PC-9 (cell line): ENCODE data around the gene GTPBP6.

Experiments used
- EZH2 ChIP-seq: fragments of 200-600 bp; sonication (generic); IDR thresholded peaks from 2 replicates; pipeline ENCODE4 v1.8.0; 2017; ENCODE audit warnings: antibody characterized with exemption, low read depth
- TF ChIP-seq, protein P1 (sequence below): fragments of 200-600 bp; sonication (generic); conservative IDR thresholded peaks from 2 replicates; pipeline ENCODE4 v1.6.1; 2017; ENCODE audit warnings: mixed run types, antibody characterized with exemption, mild to moderate bottlenecking, moderate library complexity

DNA sequence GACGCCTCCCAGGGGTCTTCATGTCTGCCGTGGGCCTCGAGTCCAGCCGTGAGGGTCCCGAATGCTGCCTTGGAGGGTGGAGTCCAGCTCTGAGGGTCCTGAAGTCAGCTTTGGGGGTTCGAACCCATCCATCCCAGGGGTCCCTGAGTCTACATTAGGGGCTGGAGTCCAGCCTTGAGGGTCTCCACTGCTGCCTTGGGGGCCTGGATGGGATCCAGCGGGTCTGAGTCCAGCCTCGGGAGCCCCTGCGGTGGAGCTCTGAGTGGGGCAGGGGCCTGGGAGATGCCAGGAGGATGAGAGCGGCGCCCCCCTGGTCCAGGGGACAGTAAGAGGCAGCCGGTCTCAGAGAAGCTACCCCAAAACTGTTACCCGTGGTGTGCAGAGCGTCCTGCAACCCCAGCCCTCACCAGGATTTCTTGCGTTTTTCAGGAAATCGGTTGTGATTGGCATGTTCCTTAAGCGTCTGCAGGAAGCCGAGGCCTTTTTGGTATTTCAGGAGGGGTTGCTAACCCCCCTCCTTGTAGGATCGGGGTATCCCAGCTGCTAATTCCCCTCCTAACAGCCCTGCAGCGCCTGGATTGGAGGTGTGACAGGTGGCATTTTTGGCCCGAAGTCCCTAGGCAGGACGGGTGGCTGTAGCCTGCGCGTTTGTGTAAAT, 1.7 kb upstream of the GTPBP6 start:
- no peak for TF ChIP-seq EZH2
- TF ChIP-seq, protein P1, sequence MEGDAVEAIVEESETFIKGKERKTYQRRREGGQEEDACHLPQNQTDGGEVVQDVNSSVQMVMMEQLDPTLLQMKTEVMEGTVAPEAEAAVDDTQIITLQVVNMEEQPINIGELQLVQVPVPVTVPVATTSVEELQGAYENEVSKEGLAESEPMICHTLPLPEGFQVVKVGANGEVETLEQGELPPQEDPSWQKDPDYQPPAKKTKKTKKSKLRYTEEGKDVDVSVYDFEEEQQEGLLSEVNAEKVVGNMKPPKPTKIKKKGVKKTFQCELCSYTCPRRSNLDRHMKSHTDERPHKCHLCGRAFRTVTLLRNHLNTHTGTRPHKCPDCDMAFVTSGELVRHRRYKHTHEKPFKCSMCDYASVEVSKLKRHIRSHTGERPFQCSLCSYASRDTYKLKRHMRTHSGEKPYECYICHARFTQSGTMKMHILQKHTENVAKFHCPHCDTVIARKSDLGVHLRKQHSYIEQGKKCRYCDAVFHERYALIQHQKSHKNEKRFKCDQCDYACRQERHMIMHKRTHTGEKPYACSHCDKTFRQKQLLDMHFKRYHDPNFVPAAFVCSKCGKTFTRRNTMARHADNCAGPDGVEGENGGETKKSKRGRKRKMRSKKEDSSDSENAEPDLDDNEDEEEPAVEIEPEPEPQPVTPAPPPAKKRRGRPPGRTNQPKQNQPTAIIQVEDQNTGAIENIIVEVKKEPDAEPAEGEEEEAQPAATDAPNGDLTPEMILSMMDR = no peak
